K562 (cell line): ENCODE results near the gene LRMDA. TPM values are rescaled to one million over a fixed set of nuclear protein-coding genes. Genes with fewer than 3 reads are reported as not detected.

Experiments
- ATAC-seq: fragments of 200-7000 bp; cut with Tn5 transposase; 3 replicates; pipeline ENCODE4 v1.9.1; 2020; ENCODE audit warnings: moderate library complexity
- BruUV-seq: library from RNA; stranded (reverse); fragments of 400-500 nt; replicated peaks from 2 replicates; lab custom pipeline; 2021; lab: Mats Ljungman, UMichigan
- CTCF ChIA-PET: fragments of 300-600 bp; formaldehyde crosslinking; extraction: SDS; loops from one replicate; lab custom pipeline; 2021; ENCODE audit warnings: low intra/inter-chr PET ratio; lab: Yijun Ruan, JAX
- POLR2A ChIA-PET: fragments of 300-600, 350-650 bp; sonication (Branson Sonifier 250); formaldehyde crosslinking; extraction: SDS; loops from one replicate; lab custom pipeline; 2021; ENCODE audit warnings: antibody characterized with exemption, inconsistent platforms; lab: Yijun Ruan, JAX
- DNase-seq, 4 experiments: peaks; one replicate each; pipeline versions ENCODE4 v3.0.0 to v3.0.0-alpha.2; 2011 to 2018; ENCODE audit warnings: low spot score in 3 of 4, mixed read lengths in 3 of 4; ENCODE audit errors: extremely low read depth in 1 of 4
- FAIRE-seq: peaks from 2 replicates; lab custom pipeline; 2011; peaks lifted over from hg19 to GRCh38; lab: Jason Lieb, UNC
- H2AFZ ChIP-seq: 2 replicates; pipeline ENCODE4 v1.6.0; 2011; ENCODE audit warnings: low read depth, low read length, control low read depth, inconsistent platforms
- H3K27ac ChIP-seq: fragments of 200-600 bp; 3 replicates; pipeline ENCODE4 v1.8.0; 2011; ENCODE audit warnings: low read depth, mild to moderate bottlenecking, control low read depth, inconsistent platforms, low read length, moderate library complexity, mixed read lengths; ENCODE audit errors: extremely low read depth
- H3K27me3 ChIP-seq, 2 experiments: fragments of 300-600 bp in 1 of 2; 2 replicates in 1 of 2; 3 replicates in 1 of 2; pipeline versions ENCODE4 v1.6.0 to v1.8.0; 2011; ENCODE audit warnings: inconsistent platforms in 2 of 2, low read length in 2 of 2, mild to moderate bottlenecking in 1 of 2, mixed read lengths in 1 of 2, moderate library complexity in 1 of 2; ENCODE audit not compliant: control insufficient read depth in 2 of 2, insufficient read depth in 2 of 2
- H3K36me3 ChIP-seq: fragments of 300-600 bp; 3 replicates; pipeline ENCODE4 v1.8.0; 2011; ENCODE audit warnings: mild to moderate bottlenecking, low read length, inconsistent platforms; ENCODE audit not compliant: control insufficient read depth, insufficient read depth
- H3K4me1 ChIP-seq, 2 experiments: fragments of 200-600 bp in 1 of 2; replicated peaks in 1 of 2; 2 replicates in 1 of 2; 3 replicates in 1 of 2; pipeline versions ENCODE4 v1.5.1 to v1.8.0; 2011; ENCODE audit warnings: inconsistent platforms in 2 of 2, low read length in 2 of 2, mild to moderate bottlenecking in 1 of 2, mixed read lengths in 1 of 2, moderate library complexity in 1 of 2; ENCODE audit not compliant: control insufficient read depth in 2 of 2, insufficient read depth in 2 of 2
- H3K4me2 ChIP-seq: 2 replicates; pipeline ENCODE4 v1.6.1; 2011; ENCODE audit warnings: low read length, control low read depth, inconsistent platforms, mixed read lengths; ENCODE audit not compliant: insufficient read depth
- H3K4me3 ChIP-seq: fragments of 200-600 bp; sonication (generic), shearing (Covaris generic); 2 replicates; pipeline ENCODE4 v1.5.1; 2016; ENCODE audit warnings: control low read depth, inconsistent platforms
- H3K79me2 ChIP-seq: fragments of 200-600 bp; 3 replicates; pipeline ENCODE4 v1.8.0; 2011; ENCODE audit warnings: low read length, inconsistent platforms; ENCODE audit not compliant: control insufficient read depth, insufficient read depth
- H3K9ac ChIP-seq, 2 experiments: 2 replicates each; pipeline versions ENCODE4 v1.6.0 to v1.6.1; 2011; ENCODE audit warnings: low read depth in 2 of 2, low read length in 2 of 2, control low read depth in 1 of 2, inconsistent platforms in 1 of 2, mild to moderate bottlenecking in 1 of 2, mixed read lengths in 1 of 2; ENCODE audit not compliant: insufficient read depth in 1 of 2
- H3K9me1 ChIP-seq: one replicate; pipeline ENCODE4 v1.6.0; 2011; ENCODE audit warnings: inconsistent platforms, mild to moderate bottlenecking, low read length, moderate library complexity; ENCODE audit not compliant: control insufficient read depth, insufficient read depth
- H3K9me3 ChIP-seq: replicated peaks from 2 replicates; pipeline ENCODE4 v1.5.1; 2011; ENCODE audit warnings: low read depth, low read length, inconsistent platforms; ENCODE audit not compliant: control insufficient read depth, insufficient read depth
- H4K20me1 ChIP-seq: replicated peaks from 2 replicates; pipeline ENCODE4 v1.6.1; 2011; ENCODE audit warnings: low read length, inconsistent platforms, mixed read lengths; ENCODE audit not compliant: control insufficient read depth, insufficient read depth
- CCNT2 ChIP-seq: IDR thresholded peaks from 2 replicates; pipeline ENCODE4 v1.6.1; 2011; ENCODE audit warnings: borderline replicate concordance, low read depth, mild to moderate bottlenecking, moderate library complexity, mixed read lengths, low read length; ENCODE audit not compliant: insufficient read length; ENCODE audit errors: extremely low read depth
- ELF1 ChIP-seq: fragments of 200-800 bp; sonication (Bioruptor generic); IDR thresholded peaks from 2 replicates; pipeline ENCODE4 v1.6.1; 2016; ENCODE audit warnings: missing genetic modification characterization, missing compliant biosample characterization
- FOXA3 ChIP-seq, 2 experiments: fragments of 450-650 bp in 1 of 2; sonication (generic) in 1 of 2; formaldehyde crosslinking; IDR thresholded peaks in 1 of 2; conservative IDR thresholded peaks in 1 of 2; 2 replicates each; pipeline versions ENCODE4 v1.4.0 to v1.8.0; 2020 to 2022; ENCODE audit warnings: mild to moderate bottlenecking in 2 of 2, missing genetic modification reagents in 1 of 2
- HMGN3 ChIP-seq: IDR thresholded peaks from 2 replicates; pipeline ENCODE4 v1.6.1; 2011; ENCODE audit warnings: borderline replicate concordance, low read depth, mild to moderate bottlenecking, mixed read lengths, low read length; ENCODE audit not compliant: insufficient read length; ENCODE audit errors: extremely low read depth
- NBN ChIP-seq: fragments of 450-650 bp; IDR thresholded peaks from 2 replicates; pipeline ENCODE4 v1.6.1; 2016; ENCODE audit warnings: low read depth, mild to moderate bottlenecking
- TBP ChIP-seq: optimal IDR thresholded peaks from 2 replicates; pipeline ENCODE3; 2011; ENCODE audit warnings: low read depth, low read length, improper control_type of control experiment
- TCF15 ChIP-seq: fragments of 250-450 bp; sonication (Bioruptor Pico); IDR thresholded peaks from 2 replicates; pipeline ENCODE4 v1.8.0; 2022; ENCODE audit warnings: moderate library complexity, mild to moderate bottlenecking, inconsistent platforms
- TCF7L2 ChIP-seq: fragments of 150-350 bp; IDR thresholded peaks from 2 replicates; pipeline ENCODE4 v1.6.1; 2016; ENCODE audit warnings: low read depth, mild to moderate bottlenecking, low read length, moderate library complexity
- ZNF133 ChIP-seq: fragments of 250-450 bp; sonication (Bioruptor Pico); IDR thresholded peaks from 2 replicates; pipeline ENCODE4 v1.4.0; 2020; ENCODE audit warnings: mild to moderate bottlenecking
- ZNF143 ChIP-seq: sonication (generic); formaldehyde crosslinking; IDR thresholded peaks from 2 replicates; pipeline ENCODE4 v1.9.0; 2022; ENCODE audit warnings: mild to moderate bottlenecking, missing genetic modification reagents
- ZNF316 ChIP-seq: fragments of 450-650 bp; IDR thresholded peaks from 2 replicates; pipeline ENCODE4 v1.6.1; 2016
- ZNF699 ChIP-seq: fragments of 250-450 bp; sonication (Bioruptor Pico); IDR thresholded peaks from 2 replicates; pipeline ENCODE4 v1.8.0; 2021; ENCODE audit warnings: mild to moderate bottlenecking, moderate library complexity; ENCODE audit not compliant: insufficient replicate concordance
- ZNF75A ChIP-seq: fragments of 450-650 bp; formaldehyde crosslinking; IDR thresholded peaks from 2 replicates; pipeline ENCODE4 v1.4.0; 2020; ENCODE audit warnings: mild to moderate bottlenecking
- ZNF76 ChIP-seq: fragments of 250-450 bp; sonication (Bioruptor Pico); IDR thresholded peaks from 2 replicates; pipeline ENCODE4 v1.4.0; 2020; ENCODE audit warnings: mild to moderate bottlenecking, moderate library complexity, borderline replicate concordance
- WGBS: fragments of 100-300 bp; shearing (Covaris generic); methylation state at CpG from one replicate; pipeline ENCODE4 v1.1.6; 2016; ENCODE audit warnings: low coverage, mixed read lengths; ENCODE audit not compliant: insufficient coverage; ENCODE audit errors: missing lambda C conversion rate; 5-methylcytosine and 5-hydroxymethylcytosine counted together
- in situ Hi-C: fragments of 300-500 bp; cut with MboI; formaldehyde crosslinking; loops from 4 replicates; pipeline ENCODE4 v1.15.0; 2018; ENCODE audit warnings: inconsistent platforms, mixed read lengths
- intact Hi-C: fragments of 100-400 bp; cut with micrococcal nuclease; formaldehyde crosslinking; loops from 2 replicates; pipeline ENCODE4 v1.14.2; 2022
- polyA plus RNA-seq, 8 experiments: library from polyadenylated mRNA; depleted of rRNA in 4 of 8; stranded (reverse) in 5 of 8; unstranded in 3 of 8; fragments of >200 nt; fragmentation: Nextera tagmentation in 2 of 8; fragmentation: Illumina TruSeq in 1 of 8; extraction: Ambion mirVana in 2 of 8; extraction: Trizol in 1 of 8; gene quantifications; 2 replicates each; pipeline versions ENCODE4 v1.2.1 to v1.2.3, GENCODE V29; 2011 to 2014; ENCODE audit warnings: inconsistent platforms in 1 of 8, missing spikeins in 1 of 8
- total RNA-seq, 7 experiments: library from RNA; depleted of rRNA in 6 of 7; stranded (reverse); fragments of >200 nt in 6 of 7; fragmentation: Illumina TruSeq in 2 of 7; extraction: Trizol in 2 of 7; gene quantifications; 2 replicates each; pipeline versions ENCODE4 v1.2.1 to v1.2.3, GENCODE V29; 2011 to 2021; ENCODE audit warnings: low replicate concordance in 1 of 7

The LRMDA gene
- total and polyA plus RNA-seq, 9 of the 15 experiments (the other 6 are each of a cell fraction or from before 2014, with no cell fraction given) = 0.25 TPM; not detected in 8

- H3K9me1 ChIP-seq = no peaks in the 10 kb centered on the region
- intact Hi-C loops = no loop called here
- ChIA-PET POLR2A (no interaction called here), CTCF (no interaction called here)
- H3K79me2 ChIP-seq = no peaks in the 10 kb centered on the region
- H3K4me3 ChIP-seq = no peak overlapping the region
- no peak overlapping the region for H3K9ac ChIP-seq
- no peaks in the 10 kb centered on the region; the same call in 1 of the 2 replicates for H3K9me3 ChIP-seq
- no peak overlapping the region for H3K4me2 ChIP-seq
- peaks cover 13 to 19% of the 10 kb centered on the region in 2 experiments; a peak in 4 of 5 replicates for H3K27me3 ChIP-seq
- WGBS = 2% methylated on average over 7 of the region's 7 CpGs
- no TSS peak for BruUV-seq
- no peaks in the 10 kb centered on the region for H4K20me1 ChIP-seq
- in situ Hi-C loops = no loop called here
- H3K4me1 ChIP-seq = no peaks in the 10 kb centered on the region
- H3K36me3 ChIP-seq = no peaks in the 10 kb centered on the region
- no peak overlapping the region for H3K27ac ChIP-seq
- FAIRE-seq (no peak), ATAC-seq (no peak), DNase-seq (no peak)
- H2AFZ ChIP-seq = no peak overlapping the region
- TF ChIP-seq FOXA3 (CRISPR knock-in tag; conservative IDR thresholded peaks at IDR 0.05 in 1 of 2, IDR thresholded peaks at IDR 0.05 in 1 of 2) (0 out of 4 replicates have a peak, but pooled peaks of 1 of the 2 experiments have one; percentile 19), ELF1 (tag) (no peak)
Observed at GRCh38 chr10:75449382-75450074, 18.1 kb downstream of the LRMDA start.

GRCh38 chr10:75450075-75450445 is 18.6 kb downstream of the LRMDA start:
- Histone ChIP-seq H3K9me1 (no peaks in the 10 kb centered on the region), H4K20me1 (no peaks in the 10 kb centered on the region), H3K9ac (no peak overlapping the region), H2AFZ (no peak overlapping the region), H3K4me1 (no peaks in the 10 kb centered on the region), H3K36me3 (no peaks in the 10 kb centered on the region), H3K27ac (no peak overlapping the region), H3K4me2 (no peak overlapping the region), H3K79me2 (no peaks in the 10 kb centered on the region), H3K9me3 (no peaks in the 10 kb centered on the region), H3K27me3 (peaks cover 14 to 19% of the 10 kb centered on the region in 2 experiments; a peak in 4 of 5 replicates), H3K4me3 (no peak overlapping the region)
- in situ Hi-C loops = no loop called here
- no peak for FAIRE-seq
- ChIA-PET POLR2A (interaction anchor here (0.6 kb wide), 1 partner anchor 338 kb away, joined by 4 read pairs; no protein-coding TSS in a partner anchor), CTCF (no interaction called here)
- DNase-seq = no peak
- intact Hi-C loops = no loop called here
- no TSS peak for BruUV-seq
- 1% methylated on average over 4 of the region's 4 CpGs for WGBS
- no peak for ATAC-seq
- no peak for TF ChIP-seq NBN
- no peak for TF ChIP-seq HMGN3
- no peak for TF ChIP-seq ZNF316
- no peak for TF ChIP-seq ZNF699 (CRISPR knock-in tag)
- TF ChIP-seq ZNF75A (CRISPR knock-in tag) = no peak
- TF ChIP-seq CCNT2 = no peak
- TF ChIP-seq TCF15 (CRISPR knock-in tag) = no peak
- no peak for TF ChIP-seq ZNF143 (CRISPR knock-in tag)
- TF ChIP-seq TBP = no peak
- no peak for TF ChIP-seq ZNF133 (CRISPR knock-in tag)
- TF ChIP-seq ZNF76 (CRISPR knock-in tag) = no peak
- TF ChIP-seq TCF7L2 = no peak
